ENCODE measurements around the gene SMIM41. TPM values are rescaled to one million over a fixed set of nuclear protein-coding genes. Genes with fewer than 3 reads are reported as not detected.

The SMIM41 gene
- total RNA-seq, 1 donor from 2014 or later, result 0.26 TPM

DNA sequence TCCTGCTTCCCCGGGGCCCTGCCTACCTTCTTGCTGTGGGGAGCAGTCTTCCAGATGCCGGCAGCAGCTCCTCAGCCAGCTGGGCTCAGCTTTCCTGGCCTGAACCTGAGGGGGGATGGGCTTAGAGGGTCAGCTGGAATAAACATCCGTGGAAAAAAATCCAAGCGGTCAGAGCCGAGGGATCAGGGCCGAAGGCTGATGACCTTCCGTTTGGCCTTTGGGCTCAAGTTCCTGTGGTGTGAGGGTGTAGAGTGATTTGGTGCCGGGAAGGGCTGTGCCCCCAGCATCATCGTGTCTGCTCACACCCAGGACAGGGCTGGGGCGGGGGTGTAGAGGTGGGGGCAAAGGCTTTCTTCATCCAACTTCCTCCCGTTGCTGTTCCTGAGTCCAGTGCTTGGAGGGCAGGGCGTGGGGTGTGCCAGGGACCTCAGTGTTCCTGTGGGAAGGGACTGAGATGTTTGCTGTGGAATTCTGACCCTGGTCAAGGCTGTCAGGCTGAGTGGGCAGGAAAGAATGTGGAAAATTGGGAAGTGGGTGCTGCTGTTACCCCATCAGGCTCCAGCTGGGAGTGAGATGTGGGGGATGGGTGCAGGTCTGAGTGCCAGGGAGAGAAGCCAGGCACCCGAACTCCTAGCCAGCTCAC lies 2.6 kb downstream of the SMIM41 start:
- Histone ChIP-seq H3K36me3 (ENCODE audit: control insufficient read depth, insufficient read depth, low read length) (peaks cover 2% of the 10 kb centered on the region), H3K27me3 (ENCODE audit: control insufficient read depth, insufficient read depth, low read length) (peaks cover 5% of the 10 kb centered on the region), H3K4me3 (ENCODE audit: low read depth, low read length) (no peak overlapping the region)
- FAIRE-seq (no peak), DNase-seq (ENCODE audit: low read depth) (no peak)
- TF ChIP-seq, protein P1, sequence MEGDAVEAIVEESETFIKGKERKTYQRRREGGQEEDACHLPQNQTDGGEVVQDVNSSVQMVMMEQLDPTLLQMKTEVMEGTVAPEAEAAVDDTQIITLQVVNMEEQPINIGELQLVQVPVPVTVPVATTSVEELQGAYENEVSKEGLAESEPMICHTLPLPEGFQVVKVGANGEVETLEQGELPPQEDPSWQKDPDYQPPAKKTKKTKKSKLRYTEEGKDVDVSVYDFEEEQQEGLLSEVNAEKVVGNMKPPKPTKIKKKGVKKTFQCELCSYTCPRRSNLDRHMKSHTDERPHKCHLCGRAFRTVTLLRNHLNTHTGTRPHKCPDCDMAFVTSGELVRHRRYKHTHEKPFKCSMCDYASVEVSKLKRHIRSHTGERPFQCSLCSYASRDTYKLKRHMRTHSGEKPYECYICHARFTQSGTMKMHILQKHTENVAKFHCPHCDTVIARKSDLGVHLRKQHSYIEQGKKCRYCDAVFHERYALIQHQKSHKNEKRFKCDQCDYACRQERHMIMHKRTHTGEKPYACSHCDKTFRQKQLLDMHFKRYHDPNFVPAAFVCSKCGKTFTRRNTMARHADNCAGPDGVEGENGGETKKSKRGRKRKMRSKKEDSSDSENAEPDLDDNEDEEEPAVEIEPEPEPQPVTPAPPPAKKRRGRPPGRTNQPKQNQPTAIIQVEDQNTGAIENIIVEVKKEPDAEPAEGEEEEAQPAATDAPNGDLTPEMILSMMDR (IDR thresholded peaks at IDR 0.05; ENCODE audit: insufficient read depth, low read length, severe bottlenecking), result no peak

DNA sequence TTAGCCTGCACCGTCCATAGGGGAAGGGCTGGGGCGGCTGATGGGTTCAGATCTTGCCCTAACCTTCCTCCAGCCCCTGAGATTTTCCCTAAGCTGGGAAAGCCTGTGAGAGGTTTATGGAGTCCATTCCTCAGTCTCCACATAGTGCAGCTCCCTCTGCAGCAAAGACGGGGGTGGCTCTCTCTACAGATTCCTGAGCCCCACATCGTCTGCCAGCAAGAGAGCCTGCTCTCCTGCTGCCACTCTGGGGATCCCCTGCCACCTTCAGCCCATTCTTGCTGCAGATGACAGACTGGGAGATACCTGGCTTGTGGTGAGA lies 3.1 kb downstream of the SMIM41 start:
- TF ChIP-seq, protein P1 (IDR thresholded peaks at IDR 0.05; ENCODE audit: insufficient read depth, low read length, severe bottlenecking), result no peak
- no peak overlapping the region for H3K4me3 ChIP-seq (ENCODE audit: low read depth, low read length)
- FAIRE-seq (no peak), DNase-seq (ENCODE audit: low read depth) (no peak)
- peaks cover 7% of the 10 kb centered on the region for H3K27me3 ChIP-seq (ENCODE audit: control insufficient read depth, insufficient read depth, low read length)
- no peaks in the 10 kb centered on the region for H3K36me3 ChIP-seq (ENCODE audit: control insufficient read depth, insufficient read depth, low read length)

DNA sequence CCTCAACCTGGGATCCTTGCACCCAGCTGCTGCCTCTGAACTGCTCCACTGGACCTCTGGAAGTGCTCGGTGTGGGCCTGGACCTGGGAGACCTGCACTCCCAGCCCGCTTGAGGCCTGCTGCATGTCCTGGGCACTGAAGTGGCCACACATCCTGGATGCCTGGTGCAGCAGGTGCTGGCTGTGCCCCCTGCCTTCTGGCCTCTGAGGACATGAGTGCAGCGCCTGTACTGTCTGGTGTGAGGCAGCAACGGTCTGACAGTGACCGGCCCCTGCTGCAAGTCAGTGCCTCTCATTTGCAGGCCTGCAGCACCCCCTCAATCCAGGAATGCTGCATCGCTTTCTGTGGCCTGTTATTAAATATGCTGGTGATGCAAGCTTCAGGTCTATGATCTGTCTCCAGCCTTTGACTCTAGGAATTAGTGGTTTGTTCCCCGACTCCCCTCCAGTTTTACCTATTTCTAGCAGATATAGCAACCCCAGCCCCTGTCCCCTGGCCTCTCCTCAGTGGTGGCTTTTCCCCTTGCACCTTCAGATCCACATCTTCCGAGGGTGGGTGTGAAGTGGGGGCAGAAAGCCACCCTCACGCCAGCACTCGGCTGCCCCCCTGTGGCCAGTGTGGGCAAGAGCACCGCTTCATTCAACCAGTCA lies 3.6 kb downstream of the SMIM41 start:
- Histone ChIP-seq H3K27me3 (ENCODE audit: control insufficient read depth, insufficient read depth, low read length) (peaks cover 9% of the 10 kb centered on the region), H3K36me3 (ENCODE audit: control insufficient read depth, insufficient read depth, low read length) (no peaks in the 10 kb centered on the region), H3K4me3 (ENCODE audit: low read depth, low read length) (no peak overlapping the region)
- FAIRE-seq (no peak), DNase-seq (ENCODE audit: low read depth) (no peak)
- TF ChIP-seq, protein P1 (IDR thresholded peaks at IDR 0.05; ENCODE audit: insufficient read depth, low read length, severe bottlenecking), result peak; percentile 98

DNA sequence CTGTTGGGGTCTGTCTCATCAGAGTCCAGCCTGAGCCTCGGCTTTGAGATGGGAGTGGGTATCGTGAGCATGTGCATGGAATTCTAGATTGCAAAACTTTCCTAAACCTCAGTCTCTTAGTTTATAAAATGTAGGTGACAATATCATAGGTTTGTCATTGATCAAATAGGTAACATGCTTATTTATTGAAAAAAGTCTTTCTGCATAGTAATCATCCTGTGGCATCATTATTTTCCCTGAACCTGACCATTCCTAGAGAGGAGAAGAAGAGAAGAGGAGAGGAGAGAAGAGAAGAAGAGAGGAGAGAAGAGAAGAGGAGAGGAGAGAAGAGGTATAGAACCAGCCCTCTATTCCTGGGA lies 4.1 kb downstream of the SMIM41 start:
- TF ChIP-seq, protein P1 (IDR thresholded peaks at IDR 0.05; ENCODE audit: insufficient read depth, low read length, severe bottlenecking), result no peak
- DNase-seq (ENCODE audit: low read depth) (no peak), FAIRE-seq (no peak)
- Histone ChIP-seq H3K4me3 (ENCODE audit: low read depth, low read length) (no peak overlapping the region), H3K27me3 (ENCODE audit: control insufficient read depth, insufficient read depth, low read length) (peaks cover 13% of the 10 kb centered on the region), H3K36me3 (ENCODE audit: control insufficient read depth, insufficient read depth, low read length) (no peaks in the 10 kb centered on the region)

DNA sequence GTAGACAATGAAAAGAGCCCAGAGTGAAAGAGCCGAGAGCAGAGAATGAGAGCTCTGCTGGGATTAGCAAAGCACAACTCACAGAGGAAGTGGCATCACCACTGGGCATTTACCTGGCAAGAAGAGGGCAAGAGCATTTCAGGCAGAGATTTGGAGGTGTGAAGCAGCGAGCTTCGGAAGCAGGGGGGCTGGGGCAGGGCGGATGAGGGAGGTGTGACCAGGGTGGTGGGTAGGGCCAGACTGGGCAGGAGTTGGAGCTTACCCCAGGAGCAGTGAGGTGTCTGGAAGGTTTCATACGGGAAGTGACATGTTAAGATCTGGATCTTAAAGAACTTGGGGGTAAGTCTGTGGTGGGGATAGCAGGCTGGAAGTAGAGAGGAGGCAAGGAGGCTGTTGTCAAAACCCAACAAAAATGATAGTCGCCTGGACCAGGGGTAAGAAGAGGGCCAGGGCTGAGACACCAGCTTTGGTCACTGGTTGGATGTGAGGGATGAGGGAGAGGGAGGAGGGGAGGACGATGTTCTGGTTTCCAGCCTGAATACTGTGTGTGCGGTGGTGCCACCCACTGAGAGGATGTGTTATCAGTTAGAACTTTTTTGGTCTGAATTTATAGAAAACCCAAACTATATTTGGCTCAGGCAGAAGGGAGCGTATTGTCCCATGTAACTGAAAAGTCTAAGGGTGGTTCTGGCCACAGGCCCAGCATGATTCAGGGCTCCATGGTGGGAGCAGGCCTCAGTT lies 5.2 kb downstream of the SMIM41 start:
- Histone ChIP-seq H3K4me3 (ENCODE audit: low read depth, low read length) (no peak overlapping the region), H3K36me3 (ENCODE audit: control insufficient read depth, insufficient read depth, low read length) (no peaks in the 10 kb centered on the region), H3K27me3 (ENCODE audit: control insufficient read depth, insufficient read depth, low read length) (peaks cover 13% of the 10 kb centered on the region)
- DNase-seq (ENCODE audit: low read depth) (no peak), FAIRE-seq (no peak)
- TF ChIP-seq, protein P1 (IDR thresholded peaks at IDR 0.05; ENCODE audit: insufficient read depth, low read length, severe bottlenecking), result no peak
